NB4 (cell line): Measurements from ENCODE around the gene LRIG3.
"Not testable (repeated sequence)": the region's sequence is repeated elsewhere in the genome, so short reads cannot be mapped to it uniquely, and the experiment has no call there.

Experiments
- CTCF ChIP-seq: IDR thresholded peaks from one replicate; pipeline ENCODE4 v1.5.1; 2012; ENCODE audit warnings: low read depth, low read length
- MAX ChIP-seq: IDR thresholded peaks from 2 replicates; pipeline ENCODE4 v1.6.1; 2011; ENCODE audit warnings: low read depth, low read length
- MYC ChIP-seq: IDR thresholded peaks from 2 replicates; pipeline ENCODE4 v1.6.1; 2011; ENCODE audit warnings: low read depth, low read length
- POLR2A ChIP-seq: IDR thresholded peaks from 2 replicates; pipeline ENCODE4 v1.6.1; 2011; ENCODE audit warnings: mild to moderate bottlenecking; ENCODE audit not compliant: insufficient read length; ENCODE audit errors: extremely low read depth

- TF ChIP-seq MAX, POLR2A, MYC, CTCF: not testable (repeated sequence)
These were observed 64.7 kb downstream of the LRIG3 start for GRCh38 chr12:58855630-58856029.
